GM12878 (cell line): ENCODE results near the gene IFRD2. TPM values are rescaled to one million over a fixed set of nuclear protein-coding genes. Genes with fewer than 3 reads are reported as not detected.

ENCODE experiments used
- ATAC-seq: fragments of 200-7000 bp; cut with Tn5 transposase; 3 replicates; pipeline ENCODE4 v1.9.1; 2020; ENCODE audit warnings: mild to moderate bottlenecking, moderate library complexity
- BruUV-seq: library from RNA; stranded (reverse); fragments of 400-500 nt; replicated peaks from 2 replicates; lab custom pipeline; 2021; lab: Mats Ljungman, UMichigan
- CTCF ChIA-PET: fragments of 300-600 bp; sonication (Branson Sonifier 250); formaldehyde crosslinking; extraction: SDS; loops from one replicate; lab custom pipeline; 2021; ENCODE audit warnings: inconsistent platforms; lab: Yijun Ruan, JAX
- POLR2A ChIA-PET: fragments of 350-600 bp; formaldehyde crosslinking; extraction: SDS; loops from one replicate; lab custom pipeline; 2021; ENCODE audit warnings: inconsistent platforms; lab: Charles Lee
- RAD21 ChIA-PET: fragments of 300-600 bp; sonication (Branson Sonifier 250); formaldehyde crosslinking; loops from one replicate; lab custom pipeline; 2023; ENCODE audit warnings: antibody characterized with exemption; ENCODE audit not compliant: unreplicated experiment; lab: Charles Lee
- SMC1A ChIA-PET: fragments of 300-600 bp; sonication (Branson Sonifier 250); formaldehyde crosslinking; loops from one replicate; lab custom pipeline; 2023; ENCODE audit not compliant: unreplicated experiment, uncharacterized antibody; lab: Charles Lee
- DNase-seq: peaks from one replicate; pipeline ENCODE4 v3.0.0-alpha.2; 2011; ENCODE audit warnings: low read depth, low spot score
- FAIRE-seq: peaks from 3 replicates; lab custom pipeline; 2011; peaks lifted over from hg19 to GRCh38; lab: Jason Lieb, UNC
- H2AFZ ChIP-seq: 2 replicates; pipeline ENCODE4 v1.6.0; 2011; ENCODE audit warnings: low read depth, low read length, control low read depth; ENCODE audit not compliant: control insufficient read depth
- H3K27ac ChIP-seq: 2 replicates; pipeline ENCODE4 v1.5.1; 2011; ENCODE audit warnings: control low read depth; ENCODE audit not compliant: control insufficient read depth, insufficient read depth
- H3K27me3 ChIP-seq, 2 experiments: replicated peaks in 1 of 2; 2 replicates each; pipeline versions ENCODE4 v1.6.0 to v1.6.1; 2011; ENCODE audit warnings: low read length in 1 of 2; ENCODE audit not compliant: control insufficient read depth in 2 of 2, insufficient read depth in 2 of 2
- H3K36me3 ChIP-seq, 2 experiments: 2 replicates each; pipeline ENCODE4 v1.5.1; 2011; ENCODE audit warnings: low read length in 1 of 2; ENCODE audit not compliant: control insufficient read depth in 2 of 2, insufficient read depth in 2 of 2
- H3K4me1 ChIP-seq: 2 replicates; pipeline ENCODE4 v1.6.1; 2011; ENCODE audit warnings: mild to moderate bottlenecking, low read length, moderate library complexity, mixed read lengths; ENCODE audit not compliant: control insufficient read depth, insufficient read depth
- H3K4me2 ChIP-seq: 2 replicates; pipeline ENCODE4 v1.6.0; 2011; ENCODE audit warnings: control low read depth; ENCODE audit not compliant: control insufficient read depth, insufficient read depth
- H3K4me3 ChIP-seq: fragments of 200-600 bp; sonication (generic); 2 replicates; pipeline ENCODE4 v1.5.1; 2016
- H3K79me2 ChIP-seq: 2 replicates; pipeline ENCODE4 v1.6.0; 2011; ENCODE audit warnings: low read length; ENCODE audit not compliant: control insufficient read depth, insufficient read depth
- H3K9ac ChIP-seq: 2 replicates; pipeline ENCODE4 v1.8.0; 2011; ENCODE audit warnings: low read length, control low read depth, mixed read lengths; ENCODE audit not compliant: control insufficient read depth, insufficient read depth
- H3K9me3 ChIP-seq: replicated peaks from 3 replicates; pipeline ENCODE4 v1.5.1; 2011; ENCODE audit warnings: mild to moderate bottlenecking, low read length; ENCODE audit not compliant: control insufficient read depth, insufficient read depth
- H4K20me1 ChIP-seq: 2 replicates; pipeline ENCODE4 v1.6.0; 2011; ENCODE audit not compliant: control insufficient read depth, insufficient read depth
- CEBPB ChIP-seq, 2 experiments: fragments of 150-350 bp in 1 of 2; IDR thresholded peaks; 2 replicates each; pipeline ENCODE4 v1.6.1; 2012 to 2014; ENCODE audit warnings: low read depth in 2 of 2, low read length in 2 of 2, borderline replicate concordance in 1 of 2, inconsistent platforms in 1 of 2
- EP300 ChIP-seq, 2 experiments: fragments of 150-350 bp in 1 of 2; IDR thresholded peaks; 2 replicates each; pipeline ENCODE4 v1.6.1; 2011 to 2012; ENCODE audit warnings: low read depth in 2 of 2, low read length in 2 of 2, borderline replicate concordance in 1 of 2, improper control_type of control experiment in 1 of 2, inconsistent platforms in 1 of 2; ENCODE audit not compliant: control insufficient read depth in 1 of 2
- MYB ChIP-seq: fragments of 150-350 bp; IDR thresholded peaks from 2 replicates; pipeline ENCODE4 v1.6.1; 2014; ENCODE audit warnings: mild to moderate bottlenecking, low read depth, low read length, borderline replicate concordance
- NFIC ChIP-seq: IDR thresholded peaks from 2 replicates; pipeline ENCODE4 v1.6.1; 2012; ENCODE audit warnings: low read depth, mild to moderate bottlenecking, inconsistent platforms, low read length, moderate library complexity
- RUNX3 ChIP-seq: IDR thresholded peaks from 2 replicates; pipeline ENCODE4 v1.6.1; 2012; ENCODE audit warnings: low read length, inconsistent platforms
- YY1 ChIP-seq: IDR thresholded peaks from 2 replicates; pipeline ENCODE4 v1.6.1; 2011; ENCODE audit warnings: low read depth, mild to moderate bottlenecking, low read length
- ZNF217 ChIP-seq: fragments of 450-650 bp; IDR thresholded peaks from 2 replicates; pipeline ENCODE4 v1.6.1; 2017; ENCODE audit warnings: antibody characterized with exemption, mild to moderate bottlenecking
- whole genome bisulfite sequencing: methylation state at CpG from one replicate; pipeline ENCODE4 v1.1.6; 2016; ENCODE audit warnings: low lambda C conversion rate; ENCODE audit not compliant: insufficient replicate concordance, insufficient coverage; ENCODE audit errors: missing lambda C conversion rate; 5-methylcytosine and 5-hydroxymethylcytosine counted together
- in situ Hi-C: fragments of 300-500 bp; cut with MboI; formaldehyde crosslinking; loops from 9 replicates; pipeline ENCODE4 v1.14.3; 2018; ENCODE audit warnings: mixed read lengths
- intact Hi-C: fragments of 100-400 bp; cut with micrococcal nuclease; formaldehyde crosslinking; loops from one replicate; pipeline ENCODE4 v1.14.2; 2022; ENCODE audit not compliant: unreplicated experiment
- polyA plus RNA-seq, 11 experiments: library from polyadenylated mRNA; depleted of rRNA in 4 of 11; unstranded in 6 of 11; stranded (reverse) in 5 of 11; fragments of >200 nt; fragmentation: Nextera tagmentation in 4 of 11; fragmentation: Illumina TruSeq in 1 of 11; extraction: Ambion mirVana in 4 of 11; extraction: Trizol in 1 of 11; gene quantifications; 1 replicate in 1 of 11; 2 replicates in 10 of 11; pipeline versions ENCODE4 v1.2.1 to v1.2.3, GENCODE V29; 2011 to 2016; ENCODE audit warnings: inconsistent platforms in 2 of 11, missing spikeins in 2 of 11, low read depth in 1 of 11
- total RNA-seq, 4 experiments: library from RNA; depleted of rRNA in 3 of 4; stranded (reverse); fragments of >200 nt in 3 of 4; fragmentation: Illumina TruSeq in 1 of 4; extraction: Trizol in 1 of 4; gene quantifications; 2 replicates each; pipeline versions ENCODE4 v1.2.1 to v1.2.3, GENCODE V29; 2013 to 2021
- TF ChIP-seq, protein P1 (sequence below), 3 experiments: IDR thresholded peaks in 2 of 3; conservative IDR thresholded peaks in 1 of 3; 2 replicates each; pipeline ENCODE4 v1.5.1; 2011; ENCODE audit warnings: low read depth in 3 of 3, low read length in 3 of 3, mild to moderate bottlenecking in 3 of 3, control low read depth in 2 of 3, moderate library complexity in 2 of 3, inconsistent platforms in 1 of 3, mixed read lengths in 1 of 3; ENCODE audit not compliant: control insufficient read depth in 2 of 3, insufficient read depth in 1 of 3; ENCODE audit errors: extremely low read depth in 1 of 3

IFRD2 gene
- total and polyA plus RNA-seq, 10 of the 15 experiments (the other 5 are each of a cell fraction or from before 2014, with no cell fraction given): 19.1 to 153 (median 80.3) TPM

DNA sequence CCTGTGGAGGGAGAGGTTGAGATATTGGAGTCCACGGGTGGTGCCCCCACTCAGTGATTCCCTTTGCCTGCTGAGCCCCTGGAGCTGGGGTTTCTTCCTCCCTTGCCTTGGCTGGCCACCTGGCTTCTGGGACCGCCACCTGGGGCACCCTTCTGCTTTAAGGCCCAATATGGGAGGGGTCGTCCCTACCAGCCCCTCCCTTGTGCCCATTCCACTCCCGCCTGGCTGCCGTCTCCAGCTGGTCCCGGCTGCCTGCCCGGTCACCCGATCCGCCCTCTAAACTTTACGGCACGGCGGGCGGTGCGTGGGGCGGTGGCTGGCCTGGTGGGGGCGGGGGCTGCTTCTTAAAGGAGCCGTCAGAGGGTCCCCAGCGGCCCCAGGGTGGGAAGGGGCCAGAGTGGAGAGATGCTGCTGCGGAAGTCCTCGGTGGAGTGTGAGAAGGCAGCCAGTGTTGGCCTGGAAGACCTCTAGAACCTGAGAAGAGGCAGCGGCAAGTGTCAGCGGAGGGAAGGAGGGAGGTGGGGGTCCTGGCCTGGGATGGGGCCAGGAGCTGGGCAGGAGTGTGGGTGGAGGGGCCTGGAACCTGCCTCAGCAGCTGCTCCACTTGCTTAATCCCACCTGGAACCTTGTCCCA, 24.8 kb downstream of the IFRD2 start (continued):
- no peak for TF ChIP-seq EP300 (IDR thresholded peaks at IDR 0.05; ENCODE audit: borderline replicate concordance in 1 of 2, control insufficient read depth in 1 of 2, low read depth in 2 of 2, low read length in 2 of 2)
- no peak for TF ChIP-seq ZNF217
- no peak for TF ChIP-seq YY1
- no peak for TF ChIP-seq CEBPB (IDR thresholded peaks at IDR 0.05; ENCODE audit: borderline replicate concordance in 1 of 2, low read depth in 2 of 2, low read length in 2 of 2)
- TF ChIP-seq MYB: no peak
- TF ChIP-seq NFIC: no peak
- no peak for TF ChIP-seq RUNX3

DNA sequence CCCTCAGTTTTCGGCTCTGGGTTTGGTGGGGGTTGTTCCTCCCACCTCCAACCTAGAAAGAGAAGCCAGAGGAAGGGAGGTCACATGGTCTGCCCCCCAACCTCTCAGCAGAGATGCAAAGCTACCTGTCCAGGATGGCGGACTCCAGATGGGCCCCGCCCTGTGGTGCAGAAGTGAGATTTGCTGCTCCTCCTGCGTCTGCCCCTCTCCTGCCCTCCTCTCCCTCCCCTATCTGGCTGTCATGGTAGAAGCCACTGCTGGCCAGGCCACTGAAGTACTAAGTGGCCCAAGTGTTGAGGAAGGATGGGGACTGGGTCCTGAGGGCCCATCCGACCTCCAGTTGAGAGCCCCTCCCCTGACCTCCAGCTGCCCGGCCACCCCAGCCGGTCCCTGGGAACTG, 25.4 kb downstream of the IFRD2 start:
- H3K4me3 ChIP-seq: no peak overlapping the region
- ATAC-seq: no peak
- H2AFZ ChIP-seq: no peak overlapping the region
- no peaks in the 10 kb centered on the region for H4K20me1 ChIP-seq
- RAD21 ChIA-PET: interaction anchor here (1.4 kb wide), 1 partner anchor 20 kb away, joined by 3 read pairs; no protein-coding TSS in a partner anchor
- no peaks in the 10 kb centered on the region for H3K9me3 ChIP-seq
- no peaks in the 10 kb centered on the region for H3K4me1 ChIP-seq
- no peak overlapping the region for H3K27ac ChIP-seq
- no peaks in the 10 kb centered on the region for H3K36me3 ChIP-seq
- in situ Hi-C loops (no loop called here), intact Hi-C loops (no loop called here)
- no peak overlapping the region for H3K9ac ChIP-seq
- WGBS: 35% methylated on average over 7 of the region's 7 CpGs
- FAIRE-seq: no peak
- TF ChIP-seq, protein P1, sequence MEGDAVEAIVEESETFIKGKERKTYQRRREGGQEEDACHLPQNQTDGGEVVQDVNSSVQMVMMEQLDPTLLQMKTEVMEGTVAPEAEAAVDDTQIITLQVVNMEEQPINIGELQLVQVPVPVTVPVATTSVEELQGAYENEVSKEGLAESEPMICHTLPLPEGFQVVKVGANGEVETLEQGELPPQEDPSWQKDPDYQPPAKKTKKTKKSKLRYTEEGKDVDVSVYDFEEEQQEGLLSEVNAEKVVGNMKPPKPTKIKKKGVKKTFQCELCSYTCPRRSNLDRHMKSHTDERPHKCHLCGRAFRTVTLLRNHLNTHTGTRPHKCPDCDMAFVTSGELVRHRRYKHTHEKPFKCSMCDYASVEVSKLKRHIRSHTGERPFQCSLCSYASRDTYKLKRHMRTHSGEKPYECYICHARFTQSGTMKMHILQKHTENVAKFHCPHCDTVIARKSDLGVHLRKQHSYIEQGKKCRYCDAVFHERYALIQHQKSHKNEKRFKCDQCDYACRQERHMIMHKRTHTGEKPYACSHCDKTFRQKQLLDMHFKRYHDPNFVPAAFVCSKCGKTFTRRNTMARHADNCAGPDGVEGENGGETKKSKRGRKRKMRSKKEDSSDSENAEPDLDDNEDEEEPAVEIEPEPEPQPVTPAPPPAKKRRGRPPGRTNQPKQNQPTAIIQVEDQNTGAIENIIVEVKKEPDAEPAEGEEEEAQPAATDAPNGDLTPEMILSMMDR (IDR thresholded peaks at IDR 0.05 in 2 of 3, conservative IDR thresholded peaks at IDR 0.05 in 1 of 3; ENCODE audit: control insufficient read depth in 2 of 3, extremely low read depth in 1 of 3, insufficient read depth in 1 of 3, low read depth in 3 of 3, low read length in 3 of 3): no peak
- H3K79me2 ChIP-seq: no peaks in the 10 kb centered on the region
- no peak for DNase-seq
- BruUV-seq: no TSS peak
- SMC1A ChIA-PET: no interaction called here
- no peak overlapping the region for H3K4me2 ChIP-seq
- H3K27me3 ChIP-seq: peaks cover 0 to 4% of the 10 kb centered on the region in 2 experiments; a peak in 1 of 4 replicates
- POLR2A ChIA-PET: interaction anchor here (0.5 kb wide), 1 partner anchor 30 kb away, joined by 4 read pairs; no protein-coding TSS in a partner anchor
- CTCF ChIA-PET: interaction anchor here (1.0 to 1.9 kb wide), 3 partner anchors 19 to 40 kb away, joined by 3 to 6 read pairs (median 6); no protein-coding TSS in a partner anchor
